H54 (cell line): Measurements from ENCODE around the gene MGLL.
"Not testable (repeated sequence)": the region's sequence is repeated elsewhere in the genome, so short reads cannot be mapped to it uniquely, and the experiment has no call there.

Source experiments
- DNase-seq: peaks from one replicate; pipeline ENCODE4 v3.0.0; 2011; ENCODE audit warnings: low spot score, mixed read lengths; ENCODE audit not compliant: insufficient read length
- FAIRE-seq: peaks from 3 replicates; lab custom pipeline; 2011; peaks lifted over from hg19 to GRCh38; lab: Jason Lieb, UNC
- POLR2A ChIP-seq: IDR thresholded peaks from 2 replicates; pipeline ENCODE4 v1.6.1; 2011; ENCODE audit warnings: low read depth, mild to moderate bottlenecking, low read length

MGLL gene

GRCh38 chr3:127663151-127663550 lies 159.2 kb downstream of the MGLL start:
- FAIRE-seq (no peak), DNase-seq (no peak)
- TF ChIP-seq POLR2A = no peak

- DNase-seq = no peak
- TF ChIP-seq POLR2A = no peak
- no peak for FAIRE-seq
Measured at GRCh38 chr3:127662001-127662469, 160.3 kb downstream of the MGLL start.

GRCh38 chr3:127661600-127661999 lies 160.7 kb downstream of the MGLL start:
- FAIRE-seq (no peak), DNase-seq (no peak)
- no peak for TF ChIP-seq POLR2A

- no peak for TF ChIP-seq POLR2A
- FAIRE-seq (no peak), DNase-seq (no peak)
Measured at GRCh38 chr3:127660621-127661251, 161.6 kb downstream of the MGLL start.

- TF ChIP-seq POLR2A = no peak
- FAIRE-seq (no peak), DNase-seq (no peak)
Measured at GRCh38 chr3:127658234-127658633, 164.1 kb downstream of the MGLL start.

GRCh38 chr3:127656906-127657305 lies 165.4 kb downstream of the MGLL start:
- TF ChIP-seq POLR2A = no peak
- no peak for DNase-seq
- no peak for FAIRE-seq

- peak; percentile 44 for DNase-seq
- no peak for FAIRE-seq
- no peak for TF ChIP-seq POLR2A
Measured at GRCh38 chr3:127655641-127656040, 166.7 kb downstream of the MGLL start.

GRCh38 chr3:127654993-127655392 lies 167.3 kb downstream of the MGLL start:
- not testable (repeated sequence) for FAIRE-seq, DNase-seq

- DNase-seq (no peak), FAIRE-seq (no peak)
- TF ChIP-seq POLR2A = no peak
Measured at GRCh38 chr3:127654374-127654773, 167.9 kb downstream of the MGLL start.

GRCh38 chr3:127652246-127652995 lies 169.9 kb downstream of the MGLL start:
- peak; percentile 75 for DNase-seq
- TF ChIP-seq POLR2A = no peak
- FAIRE-seq = peak; percentile 27

GRCh38 chr3:127651516-127652172 lies 170.7 kb downstream of the MGLL start:
- no peak for FAIRE-seq

GRCh38 chr3:127650236-127650635 lies 172.1 kb downstream of the MGLL start:
- DNase-seq = no peak
- FAIRE-seq = no peak
- TF ChIP-seq POLR2A = no peak

More at GRCh38 chr3:127651516-127652172, 170.7 kb downstream of the MGLL start:
- TF ChIP-seq POLR2A = no peak
- no peak for DNase-seq

- DNase-seq (no peak), FAIRE-seq (no peak)
- TF ChIP-seq POLR2A = no peak
Measured at GRCh38 chr3:127647845-127648204, 174.5 kb downstream of the MGLL start.

GRCh38 chr3:127647166-127647844 lies 175.0 kb downstream of the MGLL start:
- DNase-seq = no peak
- no peak for TF ChIP-seq POLR2A
- FAIRE-seq = no peak
